GM12865 (cell line): Measurements from ENCODE around the gene KCNE5.

Experiments
- DNase-seq: peaks from one replicate; pipeline ENCODE4 v3.0.0; 2010; ENCODE audit warnings: low read depth
- H3K4me3 ChIP-seq: 2 replicates; pipeline ENCODE4 v1.5.1; 2011; ENCODE audit warnings: mild to moderate bottlenecking, low read depth, low read length, control low read depth
- TF ChIP-seq, protein P1 (sequence below): IDR thresholded peaks from 2 replicates; pipeline ENCODE4 v1.5.1; 2011; ENCODE audit warnings: low read length, control low read depth, low read depth, inconsistent platforms; ENCODE audit not compliant: insufficient read depth; ENCODE audit errors: missing control alignments

KCNE5 gene

DNA sequence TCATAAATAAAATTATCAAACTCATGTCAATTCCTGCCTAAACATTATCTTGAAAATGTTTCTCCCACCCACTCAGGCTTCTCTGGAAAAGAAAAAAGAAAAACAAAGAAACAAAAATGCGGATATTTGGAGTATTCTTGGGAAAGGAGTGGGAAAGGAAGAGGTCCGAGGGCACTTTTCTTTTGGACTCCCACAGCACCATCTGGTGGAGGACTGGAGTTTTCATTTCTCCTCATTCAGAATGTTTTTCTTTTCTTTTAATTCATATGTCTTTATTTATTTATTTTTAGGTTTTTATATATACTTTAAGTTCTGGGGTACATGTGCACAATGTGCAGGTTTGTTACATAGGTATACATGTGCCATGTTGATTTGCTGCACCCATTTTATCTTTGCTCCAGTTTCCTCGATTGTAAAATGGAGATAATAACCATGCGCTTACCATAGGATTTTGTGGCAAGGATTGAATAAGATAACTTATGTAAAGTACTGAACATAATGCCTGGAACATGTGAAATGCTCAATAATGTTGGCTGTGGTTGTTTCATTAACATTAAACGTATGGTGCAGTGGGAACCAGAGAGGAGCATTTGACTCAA, 8.0 kb upstream of the KCNE5 start:
- DNase-seq, result no peak
- no peak overlapping the region for H3K4me3 ChIP-seq
- TF ChIP-seq, protein P1, sequence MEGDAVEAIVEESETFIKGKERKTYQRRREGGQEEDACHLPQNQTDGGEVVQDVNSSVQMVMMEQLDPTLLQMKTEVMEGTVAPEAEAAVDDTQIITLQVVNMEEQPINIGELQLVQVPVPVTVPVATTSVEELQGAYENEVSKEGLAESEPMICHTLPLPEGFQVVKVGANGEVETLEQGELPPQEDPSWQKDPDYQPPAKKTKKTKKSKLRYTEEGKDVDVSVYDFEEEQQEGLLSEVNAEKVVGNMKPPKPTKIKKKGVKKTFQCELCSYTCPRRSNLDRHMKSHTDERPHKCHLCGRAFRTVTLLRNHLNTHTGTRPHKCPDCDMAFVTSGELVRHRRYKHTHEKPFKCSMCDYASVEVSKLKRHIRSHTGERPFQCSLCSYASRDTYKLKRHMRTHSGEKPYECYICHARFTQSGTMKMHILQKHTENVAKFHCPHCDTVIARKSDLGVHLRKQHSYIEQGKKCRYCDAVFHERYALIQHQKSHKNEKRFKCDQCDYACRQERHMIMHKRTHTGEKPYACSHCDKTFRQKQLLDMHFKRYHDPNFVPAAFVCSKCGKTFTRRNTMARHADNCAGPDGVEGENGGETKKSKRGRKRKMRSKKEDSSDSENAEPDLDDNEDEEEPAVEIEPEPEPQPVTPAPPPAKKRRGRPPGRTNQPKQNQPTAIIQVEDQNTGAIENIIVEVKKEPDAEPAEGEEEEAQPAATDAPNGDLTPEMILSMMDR, result peak; percentile 15

DNA sequence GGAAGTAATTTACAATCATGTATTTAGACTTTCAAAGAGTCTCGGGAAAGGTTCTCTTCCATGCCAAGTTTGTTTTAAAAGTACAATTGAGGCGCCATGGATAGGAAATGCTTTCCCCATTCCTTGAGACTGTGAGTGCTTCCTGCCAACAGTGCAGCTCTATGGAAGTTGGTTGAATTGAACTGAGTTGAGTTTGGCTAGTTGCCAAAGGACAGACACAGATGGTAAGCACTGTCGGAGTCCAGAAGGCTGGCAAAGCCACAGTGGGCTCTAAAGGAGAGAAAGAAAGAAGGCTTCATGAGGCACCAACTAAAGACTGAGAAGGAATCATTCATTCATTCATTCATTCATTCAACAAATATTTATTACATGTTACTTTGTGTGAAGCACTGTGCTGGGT, 4.3 kb upstream of the KCNE5 start:
- no peak for DNase-seq
- no peak overlapping the region for H3K4me3 ChIP-seq
- TF ChIP-seq, protein P1, result no peak

DNA sequence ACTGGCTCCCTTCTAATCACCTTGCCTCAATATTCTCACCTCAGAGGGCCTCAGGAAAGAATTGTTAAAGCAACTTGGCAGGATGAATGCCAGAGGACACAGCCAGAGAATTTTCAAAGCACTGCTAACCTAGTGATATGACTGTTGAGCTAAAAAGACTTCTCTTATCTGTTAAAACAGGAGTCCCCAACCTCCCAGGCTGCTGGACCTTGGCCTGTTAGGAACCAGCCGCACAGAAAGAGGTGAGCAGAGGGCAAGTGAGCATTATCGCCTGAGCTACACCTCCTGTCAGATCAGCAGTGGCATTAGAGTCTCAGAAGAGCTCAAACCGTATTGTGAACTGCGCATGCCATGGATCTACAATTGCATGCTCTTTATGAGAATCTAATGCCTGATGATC, 1.7 kb upstream of the KCNE5 start:
- no peak for DNase-seq
- H3K4me3 ChIP-seq, result no peak overlapping the region
- TF ChIP-seq, protein P1, result no peak

DNA sequence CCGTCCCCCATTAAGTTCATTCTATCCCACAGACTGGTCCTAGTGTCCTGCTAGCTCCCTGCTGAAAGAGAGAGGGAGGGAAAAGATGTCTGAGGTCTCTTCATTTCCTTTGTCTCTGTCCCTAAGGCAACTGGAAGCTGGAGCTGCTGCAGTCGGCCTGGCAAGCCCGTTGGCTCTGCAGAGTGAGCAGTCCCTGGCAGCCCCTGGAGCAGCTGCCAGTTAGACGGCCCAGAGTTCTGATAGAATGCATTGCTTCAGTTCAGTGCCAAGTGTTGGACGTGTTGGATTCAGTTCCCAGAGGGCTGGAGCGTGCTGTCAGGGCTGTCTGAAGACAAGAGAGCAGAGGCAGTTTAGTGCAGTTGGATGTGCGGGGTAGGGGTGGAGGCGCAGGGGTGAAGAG, 975 bp downstream of the KCNE5 start:
- DNase-seq, result no peak
- TF ChIP-seq, protein P1, result no peak
- no peak overlapping the region for H3K4me3 ChIP-seq

DNA sequence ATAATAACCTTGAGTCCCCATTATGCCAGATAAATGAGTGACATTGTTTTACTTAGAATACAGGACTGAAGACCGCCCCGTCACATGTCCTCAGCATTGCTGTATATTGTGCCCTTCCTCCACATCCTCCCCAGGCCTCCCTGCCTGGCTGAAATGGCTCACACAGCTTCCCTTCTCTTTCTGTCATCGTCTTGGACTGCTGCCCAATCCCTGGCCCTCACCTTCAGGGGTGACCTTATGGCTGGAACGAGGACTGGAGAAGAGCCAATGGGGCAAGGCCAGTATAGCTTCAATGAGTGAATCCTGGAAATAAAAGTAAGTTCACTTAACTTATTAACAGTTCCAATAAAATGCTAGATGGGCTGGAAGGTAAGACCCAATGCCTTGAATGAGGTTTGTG, 2.7 kb downstream of the KCNE5 start:
- TF ChIP-seq, protein P1, result no peak
- no peak for DNase-seq

DNA sequence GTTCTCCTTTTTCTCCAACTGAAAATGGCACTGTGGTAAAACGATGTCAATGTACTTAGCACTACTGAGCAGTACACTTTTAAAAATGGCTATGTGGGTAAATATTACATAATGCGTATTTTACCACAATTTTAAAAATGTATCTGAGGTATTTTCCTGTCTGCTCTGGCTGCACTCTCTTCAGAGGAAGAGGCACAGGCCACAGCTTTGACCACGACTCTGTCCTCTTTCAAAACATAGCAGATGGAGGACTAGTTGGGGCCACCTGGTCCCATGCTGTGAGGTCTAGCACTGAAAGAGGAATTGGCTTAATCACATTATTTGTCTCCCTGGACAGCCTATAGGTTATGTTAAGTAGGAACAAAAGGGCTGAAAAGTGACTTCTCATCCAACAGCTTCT, 5.2 kb downstream of the KCNE5 start:
- TF ChIP-seq, protein P1, result no peak
- no peak for DNase-seq
- no peak overlapping the region for H3K4me3 ChIP-seq

More for the DNA sequence above, 2.7 kb downstream of the KCNE5 start:
- no peak overlapping the region for H3K4me3 ChIP-seq

DNA sequence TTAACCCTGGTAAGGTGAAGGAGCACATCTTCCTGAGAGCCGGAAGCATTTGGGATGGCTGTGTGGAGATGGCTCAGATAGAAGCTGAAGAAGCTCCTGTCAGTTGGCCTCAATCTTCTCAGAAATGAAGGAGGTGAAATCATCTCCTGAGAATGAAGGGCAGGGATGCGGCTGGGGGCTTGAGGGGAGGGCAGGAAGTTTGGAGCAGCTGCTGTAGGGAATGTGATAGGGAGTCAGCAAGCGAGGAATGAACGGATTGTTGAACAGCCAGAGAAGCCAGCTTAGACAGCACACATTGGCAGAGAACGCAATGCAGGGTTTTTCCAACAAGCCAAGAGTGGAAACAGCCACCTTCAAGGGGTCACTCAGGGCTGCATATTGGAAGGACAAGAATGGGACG, 10.0 kb downstream of the KCNE5 start:
- no peak overlapping the region for H3K4me3 ChIP-seq
- TF ChIP-seq, protein P1, result no peak
- DNase-seq, result no peak
